Fibroblast of mammary gland (primary cell): ENCODE results near the gene ZFYVE26.

Experiments used
- DNase-seq: peaks from one replicate; pipeline ENCODE4 v3.0.0-alpha.2; 2010; ENCODE audit warnings: low read depth
- H3K4me3 ChIP-seq: 2 replicates; pipeline ENCODE4 v1.5.1; 2011; ENCODE audit warnings: low read depth, mild to moderate bottlenecking, low read length, moderate library complexity; ENCODE audit not compliant: control insufficient read depth
- TF ChIP-seq, protein P1 (sequence below): conservative IDR thresholded peaks from 2 replicates; pipeline ENCODE4 v1.5.1; 2011; ENCODE audit warnings: low read depth, low read length, inconsistent platforms; ENCODE audit not compliant: control insufficient read depth, insufficient read depth

The ZFYVE26 gene

DNA sequence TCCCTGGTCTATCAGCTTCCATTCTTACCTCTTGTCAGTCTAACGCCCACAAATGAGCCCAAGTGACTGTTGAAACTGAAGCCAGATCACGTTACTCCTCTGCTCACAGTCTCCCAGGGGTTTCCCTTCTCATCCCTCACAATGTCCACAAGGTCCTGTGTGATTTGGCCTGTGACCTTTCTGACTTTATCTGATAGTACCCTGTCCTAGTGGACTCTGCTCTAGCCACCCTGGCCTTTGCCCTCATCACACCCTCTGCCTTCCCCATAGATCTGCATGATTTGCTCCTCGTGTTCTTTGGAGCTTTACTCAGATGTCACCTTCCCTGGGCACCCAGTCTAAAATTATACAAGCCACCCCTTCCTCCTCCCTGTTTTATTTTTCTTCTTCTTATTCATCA lies 59.2 kb downstream of the ZFYVE26 start:
- TF ChIP-seq, protein P1, sequence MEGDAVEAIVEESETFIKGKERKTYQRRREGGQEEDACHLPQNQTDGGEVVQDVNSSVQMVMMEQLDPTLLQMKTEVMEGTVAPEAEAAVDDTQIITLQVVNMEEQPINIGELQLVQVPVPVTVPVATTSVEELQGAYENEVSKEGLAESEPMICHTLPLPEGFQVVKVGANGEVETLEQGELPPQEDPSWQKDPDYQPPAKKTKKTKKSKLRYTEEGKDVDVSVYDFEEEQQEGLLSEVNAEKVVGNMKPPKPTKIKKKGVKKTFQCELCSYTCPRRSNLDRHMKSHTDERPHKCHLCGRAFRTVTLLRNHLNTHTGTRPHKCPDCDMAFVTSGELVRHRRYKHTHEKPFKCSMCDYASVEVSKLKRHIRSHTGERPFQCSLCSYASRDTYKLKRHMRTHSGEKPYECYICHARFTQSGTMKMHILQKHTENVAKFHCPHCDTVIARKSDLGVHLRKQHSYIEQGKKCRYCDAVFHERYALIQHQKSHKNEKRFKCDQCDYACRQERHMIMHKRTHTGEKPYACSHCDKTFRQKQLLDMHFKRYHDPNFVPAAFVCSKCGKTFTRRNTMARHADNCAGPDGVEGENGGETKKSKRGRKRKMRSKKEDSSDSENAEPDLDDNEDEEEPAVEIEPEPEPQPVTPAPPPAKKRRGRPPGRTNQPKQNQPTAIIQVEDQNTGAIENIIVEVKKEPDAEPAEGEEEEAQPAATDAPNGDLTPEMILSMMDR: no peak
- no peak for DNase-seq
- H3K4me3 ChIP-seq: no peak overlapping the region

DNA sequence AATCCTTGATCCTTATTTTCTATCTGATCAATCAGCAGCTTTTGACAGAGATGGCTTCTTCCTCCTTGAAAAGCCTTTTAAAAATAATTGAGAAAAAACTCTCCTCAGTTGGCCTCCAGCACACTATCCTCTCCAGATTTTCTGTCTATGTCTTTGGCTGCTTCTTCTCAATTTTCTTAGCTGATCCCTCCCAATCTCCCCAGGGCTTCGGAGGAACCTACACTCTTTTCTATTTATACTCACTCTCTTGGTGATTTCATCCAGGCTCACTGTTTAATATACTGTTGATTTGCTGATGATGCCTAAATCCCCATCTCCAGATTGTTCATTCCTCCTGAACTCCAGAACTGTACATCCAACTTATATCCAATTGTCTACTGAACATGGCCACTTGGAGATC lies 59.9 kb downstream of the ZFYVE26 start:
- no peak for DNase-seq
- TF ChIP-seq, protein P1: no peak
- no peak overlapping the region for H3K4me3 ChIP-seq

DNA sequence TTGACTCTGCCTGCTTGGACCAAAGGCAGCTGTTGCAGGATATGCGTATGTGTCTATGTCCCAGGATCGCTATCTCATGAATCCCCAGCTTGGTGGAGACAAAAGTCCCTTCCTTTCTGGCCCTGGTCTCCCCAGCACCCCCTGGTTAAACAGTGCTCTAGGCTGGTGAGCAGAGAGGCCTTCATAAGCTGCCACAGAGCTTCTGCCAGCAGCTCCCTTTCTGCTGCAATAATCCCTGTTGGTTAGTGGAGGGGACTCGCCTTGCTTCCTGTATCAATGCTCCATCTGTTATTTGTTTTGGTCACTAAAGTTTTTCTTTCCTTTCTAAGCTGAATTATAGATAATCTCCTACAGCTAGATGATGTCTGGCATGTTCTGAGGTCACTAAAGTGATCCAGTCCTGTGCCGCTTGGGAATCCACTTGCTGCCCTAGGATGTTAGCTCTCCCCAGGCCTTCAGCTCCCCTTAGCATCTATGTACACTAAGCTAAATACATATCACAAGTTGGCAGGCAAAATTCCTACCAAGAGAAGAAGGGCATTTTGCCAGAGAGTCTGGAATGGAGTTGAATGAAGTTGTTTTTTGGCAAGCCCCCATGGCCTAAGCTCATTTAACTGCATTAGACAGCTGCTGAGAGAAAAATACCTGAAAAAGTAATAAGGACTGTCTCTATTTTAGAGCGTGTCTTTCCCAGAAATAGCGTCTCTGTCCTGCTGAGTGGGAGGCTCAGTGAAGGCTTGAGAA lies 66.9 kb downstream of the ZFYVE26 start:
- TF ChIP-seq, protein P1: no peak
- DNase-seq: no peak
- no peak overlapping the region for H3K4me3 ChIP-seq

DNA sequence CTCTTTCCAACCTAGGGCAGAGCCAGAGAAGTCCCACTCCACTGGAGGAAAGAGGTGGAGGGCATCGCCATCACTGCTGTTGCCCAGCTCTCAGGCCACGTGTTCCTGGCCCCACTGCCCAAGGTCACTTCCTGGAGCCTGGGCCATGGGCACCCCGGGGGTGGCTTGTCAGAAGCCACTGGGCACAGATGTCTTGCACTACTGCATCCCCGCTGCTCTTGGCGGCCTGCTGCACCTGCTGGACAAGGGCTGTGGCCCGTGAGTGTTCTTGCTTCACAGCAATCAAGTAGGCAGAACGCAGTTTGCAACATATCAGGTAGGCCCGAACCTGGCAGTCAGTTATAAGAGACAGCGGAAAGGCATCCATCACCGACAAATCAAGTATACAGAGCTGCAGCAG lies 68.1 kb downstream of the ZFYVE26 start:
- no peak overlapping the region for H3K4me3 ChIP-seq
- DNase-seq: no peak
- TF ChIP-seq, protein P1: no peak

DNA sequence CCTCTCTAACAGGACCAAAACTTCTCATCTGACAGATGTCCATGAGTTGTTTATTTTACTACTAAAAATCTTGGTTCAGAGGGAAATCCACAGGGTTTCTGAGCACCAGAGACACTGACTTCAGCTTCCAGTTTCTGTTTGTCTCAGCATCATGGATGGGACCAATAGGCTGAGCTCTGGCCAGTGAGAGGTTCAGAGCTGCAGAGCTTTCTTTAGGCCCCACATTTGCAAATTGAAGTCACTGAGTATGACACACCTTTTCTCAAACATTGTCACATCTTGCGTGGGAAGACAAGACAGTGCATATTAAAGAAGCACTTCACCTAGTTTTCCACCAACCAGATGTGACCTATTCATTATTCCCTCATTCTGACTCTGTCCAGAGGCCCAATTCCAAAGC lies 69.5 kb downstream of the ZFYVE26 start:
- DNase-seq: no peak
- H3K4me3 ChIP-seq: no peak overlapping the region
- TF ChIP-seq, protein P1: no peak

DNA sequence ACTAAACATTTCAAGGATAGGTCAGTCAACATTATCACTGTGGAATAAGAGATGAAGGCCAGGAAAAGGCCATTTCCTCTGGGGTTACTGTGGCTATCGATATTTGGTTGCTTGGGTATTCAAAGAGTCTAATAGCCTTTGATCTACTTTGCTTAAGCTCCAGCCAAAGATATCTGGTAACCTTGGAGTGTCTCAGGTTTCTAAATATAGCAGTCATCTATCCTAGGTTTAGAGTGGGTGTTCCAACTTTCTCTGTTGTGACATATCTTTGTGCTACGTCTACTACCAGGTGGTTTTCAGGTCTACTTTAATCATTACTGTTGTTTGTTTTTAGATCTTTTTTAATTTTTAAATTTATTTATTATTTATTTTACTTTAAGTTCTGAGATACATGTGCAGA lies 72.3 kb downstream of the ZFYVE26 start:
- TF ChIP-seq, protein P1: no peak
- DNase-seq: no peak
- H3K4me3 ChIP-seq: no peak overlapping the region

DNA sequence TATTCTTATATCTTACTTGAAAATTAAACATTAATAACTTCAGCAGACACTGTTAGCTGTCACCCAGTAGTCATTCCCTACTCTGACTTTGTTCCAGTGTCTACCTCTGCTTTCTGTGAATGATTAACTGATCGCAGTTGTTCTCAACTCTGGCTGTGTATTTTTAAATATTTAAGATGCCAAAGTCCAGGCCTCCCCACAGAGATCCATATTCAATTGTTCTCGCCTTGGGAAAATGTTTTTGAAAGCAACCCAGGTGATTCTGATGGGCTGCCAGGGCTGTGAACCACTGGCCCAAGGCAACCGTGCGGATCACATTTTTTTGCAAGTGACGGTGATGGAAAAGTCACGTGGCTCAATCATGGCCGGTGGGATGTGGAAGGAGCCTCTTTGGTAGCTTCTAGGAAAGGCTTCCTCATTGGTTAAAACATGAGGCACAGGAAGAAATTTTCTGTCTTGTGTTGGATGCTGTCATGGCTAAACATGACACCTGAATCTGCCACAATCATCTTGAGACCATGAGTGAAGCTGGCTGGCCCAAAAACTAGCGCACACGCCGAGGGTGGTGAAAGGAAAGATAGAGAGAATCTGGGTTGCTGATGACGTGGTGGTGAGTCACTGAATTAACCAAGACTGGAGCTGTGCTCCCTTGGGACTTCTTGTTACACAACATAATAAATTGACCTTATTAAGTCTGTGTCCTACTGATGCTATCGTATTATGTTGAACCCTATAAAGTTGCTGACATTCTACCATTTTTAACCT lies 77.5 kb downstream of the ZFYVE26 start:
- peak; percentile 100 for DNase-seq
- H3K4me3 ChIP-seq: no peak overlapping the region
- TF ChIP-seq, protein P1: no peak
